ENCODE results near the gene UBXN1. TPM values are rescaled to one million over a fixed set of nuclear protein-coding genes. Genes with fewer than 3 reads are reported as not detected.

Gene UBXN1
- total and polyA plus RNA-seq, 3 donors from 2014 or later = 173 to 196 (median 190) TPM

DNA sequence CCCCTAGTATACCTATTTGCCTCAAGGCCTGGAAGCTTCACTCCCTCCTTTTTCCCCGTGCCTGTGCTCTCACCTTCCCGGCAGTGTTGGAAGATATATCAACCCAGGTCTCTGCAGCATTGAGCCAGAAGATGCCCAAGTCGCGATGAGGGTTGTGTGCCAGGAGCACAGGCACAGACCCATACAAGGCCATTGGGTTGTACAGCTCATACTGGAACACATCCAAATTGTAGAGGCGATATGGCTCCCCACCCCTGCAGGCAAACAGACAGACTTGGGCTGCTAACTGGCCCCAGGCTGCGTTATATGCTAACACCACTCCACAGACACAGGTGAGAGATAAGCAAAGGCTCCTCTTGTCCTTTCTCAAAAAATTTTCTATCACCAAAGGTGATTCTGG is 46.4 kb downstream of the UBXN1 start:
- DNase-seq = no peak
- WGBS, 2 donors = 77 to 91% methylated on average over 5 to 6 of the region's 6 CpGs

GRCh38 chr11:62627713-62628112 is 51.2 kb downstream of the UBXN1 start:
- Histone ChIP-seq H3K4me1 (no peaks in the 10 kb centered on the region), H3K4me3 (no peak overlapping the region), H3K27ac (no peak overlapping the region), H3K9me3 (no peaks in the 10 kb centered on the region), H3K36me3 (ENCODE audit: low read depth, missing control alignments) (no peaks in the 10 kb centered on the region), H3K27me3 (no peaks in the 10 kb centered on the region)
- 78 to 79% methylated on average over 3 of the region's 3 CpGs for WGBS, 2 donors
- TF ChIP-seq POLR2A (IDR thresholded peaks at IDR 0.05) = no peak
- TF ChIP-seq, protein P1, sequence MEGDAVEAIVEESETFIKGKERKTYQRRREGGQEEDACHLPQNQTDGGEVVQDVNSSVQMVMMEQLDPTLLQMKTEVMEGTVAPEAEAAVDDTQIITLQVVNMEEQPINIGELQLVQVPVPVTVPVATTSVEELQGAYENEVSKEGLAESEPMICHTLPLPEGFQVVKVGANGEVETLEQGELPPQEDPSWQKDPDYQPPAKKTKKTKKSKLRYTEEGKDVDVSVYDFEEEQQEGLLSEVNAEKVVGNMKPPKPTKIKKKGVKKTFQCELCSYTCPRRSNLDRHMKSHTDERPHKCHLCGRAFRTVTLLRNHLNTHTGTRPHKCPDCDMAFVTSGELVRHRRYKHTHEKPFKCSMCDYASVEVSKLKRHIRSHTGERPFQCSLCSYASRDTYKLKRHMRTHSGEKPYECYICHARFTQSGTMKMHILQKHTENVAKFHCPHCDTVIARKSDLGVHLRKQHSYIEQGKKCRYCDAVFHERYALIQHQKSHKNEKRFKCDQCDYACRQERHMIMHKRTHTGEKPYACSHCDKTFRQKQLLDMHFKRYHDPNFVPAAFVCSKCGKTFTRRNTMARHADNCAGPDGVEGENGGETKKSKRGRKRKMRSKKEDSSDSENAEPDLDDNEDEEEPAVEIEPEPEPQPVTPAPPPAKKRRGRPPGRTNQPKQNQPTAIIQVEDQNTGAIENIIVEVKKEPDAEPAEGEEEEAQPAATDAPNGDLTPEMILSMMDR (IDR thresholded peaks at IDR 0.05) = no peak
- DNase-seq = no peak
- intact Hi-C loops (cut with DNase I; ENCODE audit: low total_unique reads) = no loop called here

More for the DNA sequence above, 46.4 kb downstream of the UBXN1 start:
- Histone ChIP-seq H3K9me3 (no peaks in the 10 kb centered on the region), H3K4me3 (no peak overlapping the region), H3K36me3 (ENCODE audit: low read depth, missing control alignments) (no peaks in the 10 kb centered on the region), H3K27me3 (no peaks in the 10 kb centered on the region), H3K4me1 (no peaks in the 10 kb centered on the region), H3K27ac (no peak overlapping the region)
- TF ChIP-seq POLR2A (IDR thresholded peaks at IDR 0.05) = no peak
- TF ChIP-seq, protein P1 (IDR thresholded peaks at IDR 0.05) = no peak
- intact Hi-C loops (cut with DNase I; ENCODE audit: low total_unique reads) = no loop called here

Small RNAs within 50 kb of the gene (small RNA-seq; reads per million reads assigned to genes)
- gene SNORA57 = 0 reads per million in 2 donors

Other genes starting within 250 kb of the UBXN1 start
- 100 to 1,000 TPM; 137 to 148 TPM for gene AHNAK, start 132.3 kb downstream of the UBXN1 start, total RNA-seq
- gene AHNAK, start 132.3 kb downstream of the UBXN1 start, polyA plus RNA-seq (ENCODE audit: insufficient read depth, low read depth, low replicate concordance) = 95.8 TPM
- 100 to 1,000 TPM; 607 to 868 TPM for gene EEF1G, start 105.2 kb downstream of the UBXN1 start, total RNA-seq
- 1,165 TPM for gene EEF1G, start 105.2 kb downstream of the UBXN1 start, polyA plus RNA-seq (ENCODE audit: insufficient read depth, low read depth, low replicate concordance)
- 10 to 100 TPM; 24.3 to 30.0 TPM for gene TUT1, start 87.5 kb downstream of the UBXN1 start, total RNA-seq
- 25.0 TPM for gene TUT1, start 87.5 kb downstream of the UBXN1 start, polyA plus RNA-seq (ENCODE audit: insufficient read depth, low read depth, low replicate concordance)
- 100 to 1,000 TPM in 1 of 2 donors, 10 to 100 TPM in 1; 97.2 to 115 TPM for gene MTA2, start 77.2 kb downstream of the UBXN1 start, total RNA-seq
- gene MTA2, start 77.2 kb downstream of the UBXN1 start, polyA plus RNA-seq (ENCODE audit: insufficient read depth, low read depth, low replicate concordance) = 87.6 TPM
- gene EML3, start 66.3 kb downstream of the UBXN1 start, total RNA-seq = 10 to 100 TPM; 39.3 to 57.8 TPM
- 29.3 TPM for gene EML3, start 66.3 kb downstream of the UBXN1 start, polyA plus RNA-seq (ENCODE audit: insufficient read depth, low read depth, low replicate concordance)
- 1 to 10 TPM; 6.1 to 9.7 TPM for gene ROM1, start 65.8 kb downstream of the UBXN1 start, total RNA-seq
- gene ROM1, start 65.8 kb downstream of the UBXN1 start, polyA plus RNA-seq (ENCODE audit: insufficient read depth, low read depth, low replicate concordance) = 9.0 TPM
- gene B3GAT3, start 57.1 kb downstream of the UBXN1 start, total RNA-seq = 10 to 100 TPM; 66.4 to 69.2 TPM
- 36.6 TPM for gene B3GAT3, start 57.1 kb downstream of the UBXN1 start, polyA plus RNA-seq (ENCODE audit: insufficient read depth, low read depth, low replicate concordance)
- 100 to 1,000 TPM; 152 to 219 TPM for gene GANAB, start 32.5 kb downstream of the UBXN1 start, total RNA-seq
- 190 TPM for gene GANAB, start 32.5 kb downstream of the UBXN1 start, polyA plus RNA-seq (ENCODE audit: insufficient read depth, low read depth, low replicate concordance)
- 10 to 100 TPM; 20.0 to 24.7 TPM for gene INTS5, start 25.8 kb downstream of the UBXN1 start, total RNA-seq
- 12.6 TPM for gene INTS5, start 25.8 kb downstream of the UBXN1 start, polyA plus RNA-seq (ENCODE audit: insufficient read depth, low read depth, low replicate concordance)
- 10 to 100 TPM; 39.3 to 62.8 TPM for gene C11orf98, start 13.9 kb downstream of the UBXN1 start, total RNA-seq
- gene C11orf98, start 13.9 kb downstream of the UBXN1 start, polyA plus RNA-seq (ENCODE audit: insufficient read depth, low read depth, low replicate concordance) = 100 TPM
- gene CSKMT, start 13.8 kb downstream of the UBXN1 start, total RNA-seq = 1 to 10 TPM; 2.4 to 3.7 TPM
- gene CSKMT, start 13.8 kb downstream of the UBXN1 start, polyA plus RNA-seq (ENCODE audit: insufficient read depth, low read depth, low replicate concordance) = 2.0 TPM
- 1 to 10 TPM; 8.0 to 8.1 TPM for gene UQCC3, start 7.4 kb downstream of the UBXN1 start, total RNA-seq
- 4.2 TPM for gene UQCC3, start 7.4 kb downstream of the UBXN1 start, polyA plus RNA-seq (ENCODE audit: insufficient read depth, low read depth, low replicate concordance)
- 10 to 100 TPM in 1 of 2 donors, 1 to 10 TPM in 1; 8.2 to 11.6 TPM for gene LBHD1, start 6.8 kb downstream of the UBXN1 start, total RNA-seq
- 11.1 TPM for gene LBHD1, start 6.8 kb downstream of the UBXN1 start, polyA plus RNA-seq (ENCODE audit: insufficient read depth, low read depth, low replicate concordance)
- 1 to 10 TPM; 4.7 to 5.6 TPM for gene LRRN4CL, start 10.5 kb upstream of the UBXN1 start, total RNA-seq
- 5.0 TPM for gene LRRN4CL, start 10.5 kb upstream of the UBXN1 start, polyA plus RNA-seq (ENCODE audit: insufficient read depth, low read depth, low replicate concordance)
- gene BSCL2, start 28.4 kb upstream of the UBXN1 start, total RNA-seq = 100 to 1,000 TPM; 292 to 525 TPM
- gene BSCL2, start 28.4 kb upstream of the UBXN1 start, polyA plus RNA-seq (ENCODE audit: insufficient read depth, low read depth, low replicate concordance) = 519 TPM
- gene GNG3, start 28.6 kb upstream of the UBXN1 start, total RNA-seq = 1 to 10 TPM; 2.0 to 4.5 TPM
- 11.1 TPM for gene GNG3, start 28.6 kb upstream of the UBXN1 start, polyA plus RNA-seq (ENCODE audit: insufficient read depth, low read depth, low replicate concordance)
- gene HNRNPUL2, start 48.4 kb upstream of the UBXN1 start, total RNA-seq = 10 to 100 TPM; 31.8 to 42.5 TPM
- 42.9 TPM for gene HNRNPUL2, start 48.4 kb upstream of the UBXN1 start, polyA plus RNA-seq (ENCODE audit: insufficient read depth, low read depth, low replicate concordance)
- gene TTC9C, start 49.4 kb upstream of the UBXN1 start, total RNA-seq = 10 to 100 TPM; 34.0 to 39.5 TPM
- gene TTC9C, start 49.4 kb upstream of the UBXN1 start, polyA plus RNA-seq (ENCODE audit: insufficient read depth, low read depth, low replicate concordance) = 41.5 TPM
- gene ZBTB3, start 75.1 kb upstream of the UBXN1 start, total RNA-seq = 10 to 100 TPM; 14.0 to 17.4 TPM
- 6.7 TPM for gene ZBTB3, start 75.1 kb upstream of the UBXN1 start, polyA plus RNA-seq (ENCODE audit: insufficient read depth, low read depth, low replicate concordance)
- 10 to 100 TPM; 48.1 to 71.2 TPM for gene POLR2G, start 82.5 kb upstream of the UBXN1 start, total RNA-seq
- gene POLR2G, start 82.5 kb upstream of the UBXN1 start, polyA plus RNA-seq (ENCODE audit: insufficient read depth, low read depth, low replicate concordance) = 78.6 TPM
- 10 to 100 TPM; 22.4 to 32.0 TPM for gene TAF6L, start 92.3 kb upstream of the UBXN1 start, total RNA-seq
- gene TAF6L, start 92.3 kb upstream of the UBXN1 start, polyA plus RNA-seq (ENCODE audit: insufficient read depth, low read depth, low replicate concordance) = 13.6 TPM
- gene TMEM179B, start 108.3 kb upstream of the UBXN1 start, total RNA-seq = 100 to 1,000 TPM; 119 to 124 TPM
- 87.0 TPM for gene TMEM179B, start 108.3 kb upstream of the UBXN1 start, polyA plus RNA-seq (ENCODE audit: insufficient read depth, low read depth, low replicate concordance)
- 10 to 100 TPM; 24.1 to 25.5 TPM for gene TMEM223, start 112.9 kb upstream of the UBXN1 start, total RNA-seq
- gene TMEM223, start 112.9 kb upstream of the UBXN1 start, polyA plus RNA-seq (ENCODE audit: insufficient read depth, low read depth, low replicate concordance) = 11.5 TPM
- gene NXF1, start 126.4 kb upstream of the UBXN1 start, total RNA-seq = 10 to 100 TPM; 94.6 to 98.7 TPM
- 88.3 TPM for gene NXF1, start 126.4 kb upstream of the UBXN1 start, polyA plus RNA-seq (ENCODE audit: insufficient read depth, low read depth, low replicate concordance)
- 10 to 100 TPM; 42.2 to 49.1 TPM for gene STX5, start 153.0 kb upstream of the UBXN1 start, total RNA-seq
- 55.0 TPM for gene STX5, start 153.0 kb upstream of the UBXN1 start, polyA plus RNA-seq (ENCODE audit: insufficient read depth, low read depth, low replicate concordance)
- 10 to 100 TPM; 18.4 to 38.1 TPM for gene TEX54, start 153.8 kb upstream of the UBXN1 start, total RNA-seq
- 40.7 TPM for gene TEX54, start 153.8 kb upstream of the UBXN1 start, polyA plus RNA-seq (ENCODE audit: insufficient read depth, low read depth, low replicate concordance)
- gene WDR74, start 160.5 kb upstream of the UBXN1 start, total RNA-seq = 10 to 100 TPM; 33.4 to 46.7 TPM
- 39.0 TPM for gene WDR74, start 160.5 kb upstream of the UBXN1 start, polyA plus RNA-seq (ENCODE audit: insufficient read depth, low read depth, low replicate concordance)
- 100 to 1,000 TPM; 227 to 271 TPM for gene SLC3A2, start 201.8 kb upstream of the UBXN1 start, total RNA-seq
- 166 TPM for gene SLC3A2, start 201.8 kb upstream of the UBXN1 start, polyA plus RNA-seq (ENCODE audit: insufficient read depth, low read depth, low replicate concordance)
- gene CHRM1, start 242.3 kb upstream of the UBXN1 start, total RNA-seq = under 1 TPM; 0.06 to 0.39 TPM
- gene CHRM1, start 242.3 kb upstream of the UBXN1 start, polyA plus RNA-seq (ENCODE audit: insufficient read depth, low read depth, low replicate concordance) = 0.45 TPM